H1 (cell line): ENCODE measurements around the gene SPTB. TPM values are rescaled to one million over a fixed set of nuclear protein-coding genes. Genes with fewer than 3 reads are reported as not detected.

Experiments used
- BACH1 ChIP-seq: IDR thresholded peaks from 2 replicates; pipeline ENCODE4 v1.6.1; 2012; ENCODE audit warnings: low read length, improper control_type of control experiment
- polyA plus RNA-seq, 7 experiments: library from polyadenylated mRNA; depleted of rRNA in 3 of 7; stranded (reverse) in 5 of 7; unstranded in 2 of 7; fragments of >200 nt in 5 of 7; fragments of 200-250 nt in 2 of 7; gene quantifications; 1 replicate in 5 of 7; 2 replicates in 1 of 7; 4 replicates in 1 of 7; pipeline versions ENCODE4 v1.2.1 to v1.2.3, GENCODE V29; 2011 to 2013; ENCODE audit warnings: missing spikeins in 2 of 7, mixed read lengths in 2 of 7
- total RNA-seq: library from RNA; stranded (reverse); fragmentation: NEBNext Ultra II Directional; extraction: Animal tissue kit (Norgen Biotek cat#: 25700); gene quantifications from 2 replicates; pipeline ENCODE4 v1.2.1, GENCODE V29; 2021

Gene SPTB
- total and polyA plus RNA-seq, 2 of the 8 experiments (the other 6 are each of a cell fraction or from before 2014, with no cell fraction given), result 0.30 to 2.4 TPM

DNA sequence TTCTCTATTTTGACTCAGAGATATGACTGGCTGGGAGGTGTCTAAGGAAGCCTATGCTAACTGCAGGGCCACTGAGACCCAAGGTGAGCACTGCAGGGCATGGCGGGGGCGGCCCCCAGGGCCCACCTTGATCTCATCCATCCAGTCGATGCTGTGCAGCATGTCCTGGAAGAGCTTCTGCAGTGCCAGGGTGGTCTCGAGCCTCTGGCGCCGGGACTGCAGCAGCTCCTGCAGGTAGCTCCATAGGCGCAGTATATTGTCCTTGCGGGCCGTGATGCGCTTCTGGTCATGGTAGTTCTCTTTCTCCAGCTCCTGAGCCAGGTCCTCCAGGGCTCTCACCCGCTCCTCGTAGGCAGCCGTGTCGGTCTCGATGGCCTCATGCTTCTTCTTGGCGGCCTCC, 84.5 kb downstream of the SPTB start (continued):
- TF ChIP-seq BACH1, result no peak
